Measurements from ENCODE around the gene PAOX. TPM values are rescaled to one million over a fixed set of nuclear protein-coding genes. Genes with fewer than 3 reads are reported as not detected.

PAOX gene
- total RNA-seq, 1 donor from 2014 or later = 4.6 TPM

DNA sequence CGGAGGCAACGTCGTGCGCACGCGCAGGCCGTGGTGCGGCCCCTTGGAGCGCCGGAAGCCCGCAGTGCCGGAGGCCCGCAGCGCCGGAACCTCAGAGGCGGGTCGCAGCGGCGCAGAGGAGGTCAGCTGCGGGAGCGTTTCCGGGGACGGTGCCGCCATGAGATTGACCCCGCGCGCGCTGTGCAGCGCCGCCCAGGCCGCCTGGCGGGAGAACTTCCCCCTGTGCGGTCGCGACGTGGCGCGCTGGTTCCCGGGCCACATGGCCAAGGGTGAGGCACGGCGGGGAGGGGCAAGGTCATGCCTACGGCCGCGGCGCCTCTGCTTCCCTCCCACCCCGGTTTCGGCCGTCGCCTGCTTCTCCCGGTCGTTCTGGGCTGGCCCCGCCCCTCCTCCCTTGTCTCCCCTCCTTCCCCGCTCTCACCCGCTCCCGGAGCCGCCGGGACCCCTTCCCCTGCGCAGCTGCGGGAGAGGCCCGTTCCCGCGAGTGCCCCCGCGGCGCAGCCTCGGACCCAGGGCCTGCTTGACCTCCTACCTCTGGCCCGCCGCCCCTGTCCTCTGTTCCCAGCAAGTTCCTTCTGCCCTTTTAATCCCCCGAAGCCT, 15.1 kb downstream of the PAOX start, which contains the start of gene MTG1:
MTG1 (plus strand) TSS at position 94 of the 600 bp plus-strand sequence; CDS start at position 158, 64 bp downstream.
- Histone ChIP-seq H3K27me3 (no peaks in the 10 kb centered on the region), H3K9me3 (ENCODE audit: low read depth) (no peaks in the 10 kb centered on the region), H3K4me3 (peak within 1 kb of the TSS; percentile 96), H3K4me2 (peak within 1 kb of the TSS; percentile 99), H3K4me1 (peaks cover 11% of the 10 kb centered on the region), H3K36me3 (no peaks in the 10 kb centered on the region), H3K9ac (peak within 1 kb of the TSS; percentile 78), H4K20me1 (ENCODE audit: low read depth) (peaks cover 6% of the 10 kb centered on the region), H3K27ac (peak within 1 kb of the TSS; percentile 16), H3F3A (ENCODE audit: low read depth) (peaks cover 9% of the 10 kb centered on the region), H3K79me2 (ENCODE audit: low read depth) (peaks cover 44% of the 10 kb centered on the region), H2AFZ (replicated peaks) (peak within 1 kb of the TSS; percentile 38)
- Mint-ChIP-seq H3K27me3 (ENCODE audit: insufficient read depth, low read depth) (peaks cover 5% of the 10 kb centered on the region), H3K4me3 (peak within 1 kb of the TSS; percentile 98), H3K36me3 (peaks cover 10% of the 10 kb centered on the region), H3K9me3 (no peaks in the 10 kb centered on the region), H3K4me1 (peaks cover 16% of the 10 kb centered on the region), H3K27ac (peak within 1 kb of the TSS; percentile 92)
- TF ChIP-seq, protein P1, sequence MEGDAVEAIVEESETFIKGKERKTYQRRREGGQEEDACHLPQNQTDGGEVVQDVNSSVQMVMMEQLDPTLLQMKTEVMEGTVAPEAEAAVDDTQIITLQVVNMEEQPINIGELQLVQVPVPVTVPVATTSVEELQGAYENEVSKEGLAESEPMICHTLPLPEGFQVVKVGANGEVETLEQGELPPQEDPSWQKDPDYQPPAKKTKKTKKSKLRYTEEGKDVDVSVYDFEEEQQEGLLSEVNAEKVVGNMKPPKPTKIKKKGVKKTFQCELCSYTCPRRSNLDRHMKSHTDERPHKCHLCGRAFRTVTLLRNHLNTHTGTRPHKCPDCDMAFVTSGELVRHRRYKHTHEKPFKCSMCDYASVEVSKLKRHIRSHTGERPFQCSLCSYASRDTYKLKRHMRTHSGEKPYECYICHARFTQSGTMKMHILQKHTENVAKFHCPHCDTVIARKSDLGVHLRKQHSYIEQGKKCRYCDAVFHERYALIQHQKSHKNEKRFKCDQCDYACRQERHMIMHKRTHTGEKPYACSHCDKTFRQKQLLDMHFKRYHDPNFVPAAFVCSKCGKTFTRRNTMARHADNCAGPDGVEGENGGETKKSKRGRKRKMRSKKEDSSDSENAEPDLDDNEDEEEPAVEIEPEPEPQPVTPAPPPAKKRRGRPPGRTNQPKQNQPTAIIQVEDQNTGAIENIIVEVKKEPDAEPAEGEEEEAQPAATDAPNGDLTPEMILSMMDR (IDR thresholded peaks at IDR 0.05) = peak; percentile 24
- TF ChIP-seq EZH2phosphoT487 (IDR thresholded peaks at IDR 0.05) (no peak), EZH2 (IDR thresholded peaks at IDR 0.05) (no peak)
- DNase-seq (ENCODE audit: low spot score) = peak; percentile 99

DNA sequence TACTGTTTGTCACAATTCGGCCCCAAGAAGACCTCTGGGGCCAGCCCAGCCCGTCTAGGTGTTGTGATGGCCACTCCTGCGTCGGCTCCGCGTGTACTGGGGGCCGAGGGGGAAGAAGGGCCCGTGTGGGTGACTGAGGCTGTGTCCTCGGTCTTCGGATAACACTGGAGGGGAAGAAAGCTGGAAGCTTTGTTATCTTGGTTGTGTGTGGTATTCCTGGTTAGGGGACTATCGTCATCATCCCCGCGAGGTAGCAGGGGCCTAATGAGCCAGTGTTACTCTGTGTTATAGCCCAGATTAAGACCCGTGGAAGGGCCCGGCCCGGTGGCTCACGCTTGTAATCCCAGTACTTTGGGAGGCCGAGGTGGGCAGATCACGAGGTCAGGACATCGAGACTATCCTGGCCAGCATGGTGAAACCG, 15.7 kb downstream of the PAOX start:
- H3K9me3 Mint-ChIP-seq = no peaks in the 10 kb centered on the region

DNA sequence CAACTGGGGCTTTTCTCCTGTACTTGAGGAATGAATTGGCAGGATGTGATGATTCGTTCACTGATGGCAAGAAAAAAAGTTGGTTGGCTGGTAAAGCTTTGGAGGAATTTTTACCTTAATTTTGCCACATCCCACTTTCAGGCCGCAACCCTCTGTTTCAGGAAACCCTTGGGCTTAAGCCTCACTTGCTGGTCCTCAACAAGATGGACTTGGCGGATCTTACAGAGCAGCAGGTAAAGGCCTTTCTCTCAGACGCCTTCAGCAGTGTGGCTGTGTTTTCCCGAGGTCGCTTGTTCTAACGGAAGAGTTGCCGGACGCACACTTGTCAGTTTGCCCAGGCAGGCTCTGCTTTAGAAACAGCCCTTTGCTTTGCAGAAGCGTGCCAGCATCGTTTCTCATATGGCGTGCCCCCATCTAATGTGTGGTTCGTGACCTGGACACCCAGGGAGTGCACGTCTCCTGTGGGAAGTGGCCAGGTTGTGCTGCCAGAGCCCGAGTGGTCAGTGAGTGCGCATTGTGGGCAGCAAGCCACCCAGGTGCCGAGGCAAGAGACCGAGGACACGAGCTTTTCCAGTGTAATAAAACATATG, 17.1 kb downstream of the PAOX start:
- Mint-ChIP-seq H3K9me3 (no peaks in the 10 kb centered on the region), H3K27ac (no peak overlapping the region), H3K4me3 (peak overlapping the region; percentile 98), H3K4me1 (peaks cover 11% of the 10 kb centered on the region), H3K27me3 (ENCODE audit: insufficient read depth, low read depth) (peaks cover 5% of the 10 kb centered on the region), H3K36me3 (peaks cover 15% of the 10 kb centered on the region)
- Histone ChIP-seq H3K9ac (no peak overlapping the region), H2AFZ (replicated peaks) (no peak overlapping the region), H3K9me3 (ENCODE audit: low read depth) (no peaks in the 10 kb centered on the region), H3K4me2 (no peak overlapping the region), H3K27me3 (no peaks in the 10 kb centered on the region), H3K79me2 (ENCODE audit: low read depth) (peaks cover 52% of the 10 kb centered on the region), H3F3A (ENCODE audit: low read depth) (peaks cover 9% of the 10 kb centered on the region), H3K4me3 (no peak overlapping the region), H3K4me1 (peaks cover 11% of the 10 kb centered on the region), H3K27ac (no peak overlapping the region), H4K20me1 (ENCODE audit: low read depth) (peaks cover 6% of the 10 kb centered on the region), H3K36me3 (no peaks in the 10 kb centered on the region)
- TF ChIP-seq, protein P1 (IDR thresholded peaks at IDR 0.05) = no peak
- TF ChIP-seq EZH2 (IDR thresholded peaks at IDR 0.05) = no peak
- TF ChIP-seq EZH2phosphoT487 (IDR thresholded peaks at IDR 0.05) = no peak
- no peak for DNase-seq (ENCODE audit: low spot score)

More for the DNA sequence above, 15.7 kb downstream of the PAOX start:
- Histone ChIP-seq H3K9ac (peak overlapping the region; percentile 78), H3K79me2 (ENCODE audit: low read depth) (peaks cover 44% of the 10 kb centered on the region), H3K9me3 (ENCODE audit: low read depth) (no peaks in the 10 kb centered on the region), H3K36me3 (no peaks in the 10 kb centered on the region), H3K27me3 (no peaks in the 10 kb centered on the region), H3F3A (ENCODE audit: low read depth) (peaks cover 9% of the 10 kb centered on the region), H2AFZ (replicated peaks) (peak overlapping the region; percentile 19), H3K4me3 (peak overlapping the region; percentile 96), H3K4me1 (peaks cover 11% of the 10 kb centered on the region), H4K20me1 (ENCODE audit: low read depth) (peaks cover 6% of the 10 kb centered on the region), H3K27ac (peak overlapping the region; percentile 16), H3K4me2 (peak overlapping the region; percentile 99)
- H3K4me1 Mint-ChIP-seq = peaks cover 16% of the 10 kb centered on the region
- peaks cover 10% of the 10 kb centered on the region for H3K36me3 Mint-ChIP-seq
- peak; percentile 12 for DNase-seq (ENCODE audit: low spot score)
- peaks cover 5% of the 10 kb centered on the region for H3K27me3 Mint-ChIP-seq (ENCODE audit: insufficient read depth, low read depth)
- H3K27ac Mint-ChIP-seq = peak overlapping the region; percentile 92
- TF ChIP-seq, protein P1 (IDR thresholded peaks at IDR 0.05) = no peak
- TF ChIP-seq EZH2phosphoT487 (IDR thresholded peaks at IDR 0.05) = no peak
- TF ChIP-seq EZH2 (IDR thresholded peaks at IDR 0.05) = no peak
- H3K4me3 Mint-ChIP-seq = peak overlapping the region; percentile 98
